BLaER1 treated with 17β-estradiol and CSF1 and Interleukin-3, amounts not matched to agents 10 nM and 100 nM (cell line): Measurements from ENCODE around the gene DENND5B.
"Not testable (repeated sequence)": the region's sequence is repeated elsewhere in the genome, so short reads cannot be mapped to it uniquely, and the experiment has no call there.

Source experiments
- H3K27ac ChIP-seq, 11 experiments: shearing (Covaris generic); formaldehyde crosslinking; 2 replicates each; pipeline ENCODE4 v1.8.1; 2022
- H3K27me3 ChIP-seq, 11 experiments: shearing (Covaris generic); formaldehyde crosslinking; 2 replicates each; pipeline ENCODE4 v1.8.1; 2022
- H3K36me3 ChIP-seq, 11 experiments: shearing (Covaris generic); formaldehyde crosslinking; 2 replicates each; pipeline ENCODE4 v1.8.1; 2022
- H3K4me1 ChIP-seq, 10 experiments: shearing (Covaris generic); formaldehyde crosslinking; 2 replicates each; pipeline ENCODE4 v1.8.1; 2022
- H3K4me2 ChIP-seq, 11 experiments: shearing (Covaris generic); formaldehyde crosslinking; 2 replicates each; pipeline ENCODE4 v1.8.1; 2022
- H3K4me3 ChIP-seq, 10 experiments: shearing (Covaris generic); formaldehyde crosslinking; 2 replicates each; pipeline ENCODE4 v1.8.1; 2022
- H3K9ac ChIP-seq, 11 experiments: shearing (Covaris generic); formaldehyde crosslinking; 2 replicates each; pipeline ENCODE4 v1.8.1; 2022
- H3K9me3 ChIP-seq, 11 experiments: shearing (Covaris generic); formaldehyde crosslinking; replicated peaks in 1 of 11; 2 replicates each; pipeline ENCODE4 v1.8.1; 2022
- H4K20me1 ChIP-seq, 11 experiments: shearing (Covaris generic); formaldehyde crosslinking; 2 replicates each; pipeline ENCODE4 v1.8.1; 2022
- Cebpa-rat ChIP-seq, 11 experiments: shearing (Covaris generic); IDR thresholded peaks; 2 replicates each; pipeline ENCODE4 v1.8.1; 2022

The DENND5B gene

GRCh38 chr12:31622038-31622437, 31.1 kb upstream of the DENND5B start:
- no peak for TF ChIP-seq Cebpa-rat (IDR thresholded peaks at IDR 0.05)
- no peak overlapping the region for H3K9ac ChIP-seq
- no peak overlapping the region for H3K4me2 ChIP-seq
- no peak overlapping the region for H3K4me3 ChIP-seq
- H3K4me1 ChIP-seq = no peaks in the 10 kb centered on the region
- peaks cover 0 to 5% (median 0%) of the 10 kb centered on the region in 11 experiments; a peak in 4 of 22 replicates for H3K9me3 ChIP-seq
- H3K27ac ChIP-seq = no peak overlapping the region
- H3K36me3 ChIP-seq = no peaks in the 10 kb centered on the region
- H3K27me3 ChIP-seq = no peaks in the 10 kb centered on the region
- no peaks in the 10 kb centered on the region for H4K20me1 ChIP-seq

DNA sequence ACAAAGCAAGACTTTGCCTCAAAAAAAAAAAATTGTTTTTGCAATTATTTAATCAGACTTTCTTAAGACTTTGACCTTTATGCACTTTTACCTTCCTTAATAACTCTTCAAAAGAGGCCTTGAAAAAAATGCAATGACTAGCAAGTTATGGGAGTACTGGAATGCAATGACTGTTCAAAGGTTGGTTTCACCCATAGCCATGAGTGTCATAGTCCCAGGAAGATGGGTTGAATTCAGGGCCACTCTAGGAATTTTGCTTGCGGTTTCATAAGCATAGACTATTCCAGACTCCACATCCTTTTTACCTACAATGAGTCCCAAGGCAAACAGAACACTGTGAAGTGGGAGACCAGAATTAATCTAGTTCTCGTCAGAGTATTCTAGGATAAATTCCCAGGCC, 29.4 kb upstream of the DENND5B start:
- H3K4me2 ChIP-seq = no peak overlapping the region
- H3K4me3 ChIP-seq = no peak overlapping the region
- H3K36me3 ChIP-seq = no peaks in the 10 kb centered on the region
- 0 out of 22 replicates have a peak, but pooled peaks cover 0 to 3% (median 0%) of the 10 kb centered on the region in 11 experiments for H3K9me3 ChIP-seq
- no peaks in the 10 kb centered on the region for H4K20me1 ChIP-seq
- no peaks in the 10 kb centered on the region for H3K27me3 ChIP-seq
- H3K27ac ChIP-seq = no peak overlapping the region
- H3K4me1 ChIP-seq = no peaks in the 10 kb centered on the region
- H3K9ac ChIP-seq = no peak overlapping the region
- TF ChIP-seq Cebpa-rat (IDR thresholded peaks at IDR 0.05) = no peak

- Histone ChIP-seq H4K20me1 (no peaks in the 10 kb centered on the region), H3K36me3 (no peaks in the 10 kb centered on the region), H3K4me2 (no peak overlapping the region), H3K9me3 (0 out of 22 replicates have a peak, but pooled peaks cover 0 to 3% (median 0%) of the 10 kb centered on the region in 11 experiments), H3K27me3 (no peaks in the 10 kb centered on the region), H3K4me1 (no peaks in the 10 kb centered on the region), H3K27ac (no peak overlapping the region), H3K4me3 (no peak overlapping the region), H3K9ac (no peak overlapping the region)
- no peak for TF ChIP-seq Cebpa-rat (IDR thresholded peaks at IDR 0.05)
Measured at GRCh38 chr12:31618228-31619025, 27.5 kb upstream of the DENND5B start.

- no peaks in the 10 kb centered on the region for H4K20me1 ChIP-seq
- no peaks in the 10 kb centered on the region for H3K27me3 ChIP-seq
- H3K9ac ChIP-seq = no peak overlapping the region
- peaks cover 24 to 43% (median 29%) of the 10 kb centered on the region in 11 experiments for H3K9me3 ChIP-seq
- H3K36me3 ChIP-seq = 0 out of 22 replicates have a peak, but pooled peaks cover 0 to 3% (median 0%) of the 10 kb centered on the region in 11 experiments
- H3K4me1 ChIP-seq = no peaks in the 10 kb centered on the region
- no peak overlapping the region for H3K4me3 ChIP-seq
- no peak for TF ChIP-seq Cebpa-rat (IDR thresholded peaks at IDR 0.05)
- no peak overlapping the region for H3K4me2 ChIP-seq
- H3K27ac ChIP-seq = no peak overlapping the region
Measured at GRCh38 chr12:31612819-31613218, 21.9 kb upstream of the DENND5B start.

GRCh38 chr12:31608299-31608698, 17.4 kb upstream of the DENND5B start:
- not testable (repeated sequence) for H3K27ac ChIP-seq, H4K20me1 ChIP-seq

GRCh38 chr12:31605531-31605930, 14.6 kb upstream of the DENND5B start:
- Histone ChIP-seq H3K27me3 (no peaks in the 10 kb centered on the region), H3K36me3 (0 out of 22 replicates have a peak, but pooled peaks cover 0 to 3% (median 0%) of the 10 kb centered on the region in 11 experiments), H3K9ac (no peak overlapping the region), H4K20me1 (no peaks in the 10 kb centered on the region), H3K4me3 (no peak overlapping the region), H3K4me1 (peaks cover 0 to 12% (median 6%) of the 10 kb centered on the region in 10 experiments; a peak in 10 of 20 replicates), H3K4me2 (no peak overlapping the region), H3K27ac (no peak overlapping the region), H3K9me3 (peaks cover 38 to 49% (median 44%) of the 10 kb centered on the region in 11 experiments)
- no peak for TF ChIP-seq Cebpa-rat (IDR thresholded peaks at IDR 0.05)

More at GRCh38 chr12:31608299-31608698, 17.4 kb upstream of the DENND5B start:
- not testable (repeated sequence) for H3K9ac ChIP-seq, H3K4me2 ChIP-seq, H3K36me3 ChIP-seq, H3K4me3 ChIP-seq, H3K4me1 ChIP-seq, H3K27me3 ChIP-seq
- peaks cover 41 to 61% (median 45%) of the 10 kb centered on the region in 11 experiments for H3K9me3 ChIP-seq

DNA sequence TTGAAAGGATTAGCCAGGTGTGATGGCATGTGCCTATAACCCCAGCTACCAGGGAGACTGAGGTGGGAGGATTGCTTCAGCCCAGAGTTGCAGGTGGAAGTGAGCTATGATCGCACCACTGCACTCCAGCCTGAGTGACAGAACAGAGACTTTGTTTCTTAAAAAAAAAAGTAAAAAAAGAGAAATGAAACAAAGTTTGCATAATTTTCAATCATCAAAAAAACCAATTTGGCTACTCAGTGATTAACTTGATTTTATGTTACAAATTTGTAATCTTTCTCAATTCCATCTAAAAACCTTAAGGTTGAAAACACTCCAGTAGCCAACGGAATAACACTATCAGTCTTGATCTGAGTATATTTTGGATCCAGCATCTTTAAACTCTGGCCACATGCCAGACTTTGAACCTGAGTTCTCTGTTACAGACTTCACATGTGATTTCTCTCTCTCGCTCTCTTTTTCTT, 12.6 kb upstream of the DENND5B start:
- H3K9me3 ChIP-seq = peaks cover 20 to 30% (median 24%) of the 10 kb centered on the region in 11 experiments
- no peak; a peak in 1 of 22 replicates for TF ChIP-seq Cebpa-rat (IDR thresholded peaks at IDR 0.05)
- H4K20me1 ChIP-seq = no peaks in the 10 kb centered on the region
- peak overlapping the region in 4 of 11 experiments; percentile 11 to 24 (median 20); a peak in 1 of 22 replicates for H3K4me2 ChIP-seq
- no peak overlapping the region for H3K4me3 ChIP-seq
- 0 out of 22 replicates have a peak overlapping the region, but pooled peaks of 1 of the 11 experiments have one; percentile 20 for H3K27ac ChIP-seq
- no peaks in the 10 kb centered on the region for H3K36me3 ChIP-seq
- peaks cover 0 to 12% (median 6%) of the 10 kb centered on the region in 10 experiments; a peak in 10 of 20 replicates for H3K4me1 ChIP-seq
- H3K9ac ChIP-seq = no peak overlapping the region
- no peaks in the 10 kb centered on the region for H3K27me3 ChIP-seq

GRCh38 chr12:31600750-31601149, 9.8 kb upstream of the DENND5B start:
- no peak for TF ChIP-seq Cebpa-rat (IDR thresholded peaks at IDR 0.05)
- Histone ChIP-seq H3K4me3 (no peak overlapping the region), H4K20me1 (no peaks in the 10 kb centered on the region), H3K4me2 (no peak overlapping the region), H3K36me3 (no peaks in the 10 kb centered on the region), H3K27me3 (no peaks in the 10 kb centered on the region), H3K9me3 (peaks cover 0 to 3% (median 0%) of the 10 kb centered on the region in 11 experiments; a peak in 1 of 22 replicates), H3K27ac (no peak overlapping the region), H3K4me1 (peaks cover 0 to 12% (median 6%) of the 10 kb centered on the region in 10 experiments; a peak in 10 of 20 replicates), H3K9ac (no peak overlapping the region)

GRCh38 chr12:31600252-31600651, 9.3 kb upstream of the DENND5B start:
- Histone ChIP-seq H3K4me1 (peaks cover 0 to 12% (median 6%) of the 10 kb centered on the region in 10 experiments; a peak in 10 of 20 replicates), H4K20me1 (no peaks in the 10 kb centered on the region), H3K27me3 (no peaks in the 10 kb centered on the region), H3K36me3 (no peaks in the 10 kb centered on the region), H3K4me2 (no peak overlapping the region), H3K27ac (no peak overlapping the region), H3K4me3 (no peak overlapping the region), H3K9ac (no peak overlapping the region), H3K9me3 (0 out of 22 replicates have a peak, but pooled peaks cover 0 to 3% (median 0%) of the 10 kb centered on the region in 11 experiments)
- TF ChIP-seq Cebpa-rat (IDR thresholded peaks at IDR 0.05) = no peak
